IPS-NIHi11 (cell line): ENCODE results near the gene NDUFS8.

Source experiments
- DNase-seq: peaks from one replicate; pipeline ENCODE4 v3.0.0; 2012; ENCODE audit warnings: mixed read lengths, low spot score

NDUFS8 gene

GRCh38 chr11:68003846-68004550, 26.5 kb upstream of the NDUFS8 start, which contains the start of gene UNC93B1:
Gene UNC93B1 (minus strand): TSS chr11:68004097. CDS start chr11:68004043, 54 bp downstream.
- peak; percentile 86 for DNase-seq

GRCh38 chr11:68004551-68005335, 25.7 kb upstream of the NDUFS8 start:
- DNase-seq, result peak; percentile 2

GRCh38 chr11:68006606-68007166, 23.8 kb upstream of the NDUFS8 start:
- DNase-seq, result no peak

- no peak for DNase-seq
Measured at GRCh38 chr11:68007498-68008380, 22.7 kb upstream of the NDUFS8 start.

GRCh38 chr11:68008381-68009337, 21.8 kb upstream of the NDUFS8 start:
- DNase-seq, result no peak

GRCh38 chr11:68009391-68010089, 20.9 kb upstream of the NDUFS8 start:
- DNase-seq, result no peak

GRCh38 chr11:68010090-68011041, 20.1 kb upstream of the NDUFS8 start, which contains the start of gene ALDH3B1:
Gene ALDH3B1 (plus strand): TSS chr11:68010327. CDS start chr11:68015298, 4,971 bp downstream.
- DNase-seq, result peak; percentile 75

- no peak for DNase-seq
Measured at GRCh38 chr11:68011051-68011943, 19.2 kb upstream of the NDUFS8 start.

- DNase-seq, result no peak
Measured at GRCh38 chr11:68012044-68012842, 18.2 kb upstream of the NDUFS8 start.

GRCh38 chr11:68012843-68013610, 17.5 kb upstream of the NDUFS8 start:
- peak; percentile 43 for DNase-seq

- DNase-seq, result no peak
Measured at GRCh38 chr11:68013611-68014156, 16.8 kb upstream of the NDUFS8 start.

- no peak for DNase-seq
Measured at GRCh38 chr11:68014157-68014946, 16.1 kb upstream of the NDUFS8 start.

- no peak for DNase-seq
Measured at GRCh38 chr11:68014947-68015447, 15.5 kb upstream of the NDUFS8 start.

- DNase-seq, result no peak
Measured at GRCh38 chr11:68015467-68015866, 15.0 kb upstream of the NDUFS8 start.
